SK-N-SH treated with all-trans-retinoic acid at 6 μM for 48 hours (cell line): ENCODE measurements around the gene FARS2.
A peak's percentile ranks its signal among the peaks of the same experiment; 100 is the strongest.

Source experiments
- ATAC-seq: fragments of 200-7000 bp; cut with Tn5 transposase; 3 replicates; pipeline ENCODE4 v1.9.1; 2020; ENCODE audit warnings: mild to moderate bottlenecking, moderate library complexity
- ARNTL ChIP-seq: fragments of 450-650 bp; formaldehyde crosslinking; IDR thresholded peaks from 2 replicates; pipeline ENCODE4 v1.5.0; 2020; ENCODE audit warnings: low read depth, mild to moderate bottlenecking, moderate library complexity, borderline replicate concordance
- CSDC2 ChIP-seq: fragments of 250-450 bp; sonication (Bioruptor Pico); IDR thresholded peaks from 2 replicates; pipeline ENCODE4 v1.5.0; 2020; ENCODE audit warnings: mild to moderate bottlenecking, moderate library complexity
- ESRRG ChIP-seq: fragments of 250-450 bp; sonication (Bioruptor Pico); IDR thresholded peaks from 2 replicates; pipeline ENCODE4 v1.6.1; 2021; ENCODE audit warnings: mild to moderate bottlenecking
- ISL1 ChIP-seq: fragments of 250-450 bp; sonication (Bioruptor Pico); IDR thresholded peaks from 2 replicates; pipeline ENCODE4 v2.1.2; 2022; ENCODE audit warnings: mild to moderate bottlenecking, moderate library complexity
- OSR1 ChIP-seq: fragments of 250-450 bp; sonication (Bioruptor Pico); IDR thresholded peaks from 2 replicates; pipeline ENCODE4 v1.8.0; 2022; ENCODE audit warnings: moderate library complexity, mild to moderate bottlenecking, inconsistent platforms
- PPARA ChIP-seq: fragments of 250-450 bp; sonication (Bioruptor Pico); IDR thresholded peaks from 2 replicates; pipeline ENCODE4 v1.5.0; 2020; ENCODE audit warnings: mild to moderate bottlenecking, borderline replicate concordance
- SNAI2 ChIP-seq: fragments of 250-450 bp; sonication (Bioruptor Pico); IDR thresholded peaks from 2 replicates; pipeline ENCODE4 v1.5.0; 2020; ENCODE audit warnings: mild to moderate bottlenecking, moderate library complexity
- TCF4 ChIP-seq: fragments of 250-450 bp; sonication (Bioruptor Pico); IDR thresholded peaks from 2 replicates; pipeline ENCODE4 v1.8.0; 2021; ENCODE audit warnings: mild to moderate bottlenecking, moderate library complexity, borderline replicate concordance
- TOX ChIP-seq: fragments of 250-450 bp; sonication (Bioruptor Pico); IDR thresholded peaks from 2 replicates; pipeline ENCODE4 v1.8.0; 2021; ENCODE audit warnings: mild to moderate bottlenecking, moderate library complexity, borderline replicate concordance
- ZC3H10 ChIP-seq: fragments of 250-450 bp; sonication (Bioruptor Pico); IDR thresholded peaks from 2 replicates; pipeline ENCODE4 v1.5.1; 2021; ENCODE audit warnings: mild to moderate bottlenecking, moderate library complexity
- ZFP3 ChIP-seq: fragments of 250-450 bp; sonication (Bioruptor Pico); IDR thresholded peaks from 2 replicates; pipeline ENCODE4 v1.5.0; 2020; ENCODE audit warnings: mild to moderate bottlenecking, moderate library complexity
- ZFP30 ChIP-seq: fragments of 450-650 bp; formaldehyde crosslinking; IDR thresholded peaks from 2 replicates; pipeline ENCODE4 v1.5.0; 2022; ENCODE audit warnings: mild to moderate bottlenecking, moderate library complexity
- ZNF565 ChIP-seq: fragments of 450-650 bp; formaldehyde crosslinking; conservative IDR thresholded peaks from 2 replicates; pipeline ENCODE4 v1.5.0; 2020; ENCODE audit warnings: low read depth, mild to moderate bottlenecking, moderate library complexity
- ZNF70 ChIP-seq: fragments of 450-650 bp; formaldehyde crosslinking; IDR thresholded peaks from 2 replicates; pipeline ENCODE4 v1.5.0; 2020; ENCODE audit warnings: mild to moderate bottlenecking, moderate library complexity
- ZNF8 ChIP-seq: fragments of 450-650 bp; formaldehyde crosslinking; IDR thresholded peaks from 2 replicates; pipeline ENCODE4 v1.5.0; 2020; ENCODE audit warnings: mild to moderate bottlenecking, moderate library complexity
- TF ChIP-seq, protein P1 (sequence below): fragments of 250-450 bp; sonication (Bioruptor Pico); IDR thresholded peaks from 2 replicates; pipeline ENCODE4 v1.5.1; 2020; ENCODE audit warnings: low read depth, mild to moderate bottlenecking, moderate library complexity
- TF ChIP-seq, protein P2 (sequence below): fragments of 250-450 bp; sonication (Bioruptor Pico); IDR thresholded peaks from 2 replicates; pipeline ENCODE4 v1.5.1; 2021; ENCODE audit warnings: mild to moderate bottlenecking, moderate library complexity
- TF ChIP-seq, protein P3 (sequence below): fragments of 250-450 bp; sonication (Bioruptor Pico); IDR thresholded peaks from 2 replicates; pipeline ENCODE4 v1.8.0; 2021; ENCODE audit warnings: low read depth, mild to moderate bottlenecking, moderate library complexity, borderline replicate concordance
- TF ChIP-seq, protein P4 (sequence below): fragments of 250-450 bp; sonication (Bioruptor Pico); IDR thresholded peaks from 2 replicates; pipeline ENCODE4 v1.5.0; 2020; ENCODE audit warnings: mild to moderate bottlenecking, moderate library complexity
- TF ChIP-seq, protein P5 (sequence below): fragments of 250-450 bp; sonication (Bioruptor Pico); IDR thresholded peaks from 2 replicates; pipeline ENCODE4 v1.8.0; 2020; ENCODE audit warnings: mild to moderate bottlenecking, moderate library complexity, borderline replicate concordance

FARS2 gene

DNA sequence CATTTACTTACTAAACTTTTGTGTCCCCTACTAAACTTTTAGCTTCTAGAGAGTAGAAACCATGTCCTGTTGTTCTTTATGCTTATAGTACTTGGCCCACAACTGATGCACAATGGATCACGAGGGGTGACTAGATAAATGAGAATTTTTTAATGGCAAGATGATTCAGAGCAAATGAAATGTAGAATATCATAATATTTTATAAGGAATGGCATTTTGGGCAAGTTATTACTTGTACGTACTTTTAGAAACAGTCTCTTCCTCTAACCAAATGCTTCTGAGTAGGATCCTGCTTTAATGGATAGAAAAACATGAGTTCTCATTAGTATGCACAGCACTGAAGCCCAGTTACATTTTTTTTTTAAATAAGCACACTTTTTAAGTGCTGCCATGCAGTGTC is 409.1 kb downstream of the FARS2 start:
- peak; percentile 52 for ATAC-seq

DNA sequence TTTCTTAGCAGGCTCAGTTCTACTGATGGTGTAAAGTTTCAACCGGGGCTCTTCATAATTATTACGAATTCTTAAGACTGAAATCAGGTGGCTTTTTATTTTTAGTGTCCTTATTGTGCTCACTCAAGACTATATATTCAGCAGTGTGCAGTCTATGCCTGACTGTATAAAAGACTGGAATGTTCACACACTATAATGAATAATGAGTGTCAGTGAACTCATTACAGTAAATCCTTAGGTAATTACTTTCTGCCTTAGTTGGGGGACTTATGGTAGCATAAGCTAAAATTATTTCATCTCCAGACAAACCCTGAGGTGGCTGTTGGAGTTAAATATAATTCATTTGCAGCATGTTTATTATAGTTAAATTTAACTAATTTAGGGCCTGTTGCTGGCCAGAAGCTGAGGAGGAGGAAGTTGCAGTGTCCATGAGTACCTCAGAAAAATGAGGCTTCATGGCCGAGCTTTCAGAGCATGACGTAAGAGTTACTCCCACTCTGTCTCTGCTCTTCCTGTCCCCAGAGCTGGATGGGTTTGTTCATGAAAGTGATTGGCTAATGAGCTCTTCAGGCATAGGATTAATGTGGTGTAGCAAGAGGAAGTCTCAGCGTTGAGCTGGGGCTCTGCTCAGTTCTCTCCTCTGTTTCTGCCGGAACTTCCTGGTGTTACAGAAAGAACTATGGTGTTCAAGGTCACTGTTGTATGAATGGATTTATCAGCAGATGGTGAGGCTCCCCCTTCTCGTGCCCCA is 409.7 kb downstream of the FARS2 start:
- TF ChIP-seq ESRRG, result no peak
- no peak for TF ChIP-seq ZFP30 (CRISPR knock-in tag)
- TF ChIP-seq, protein P1, sequence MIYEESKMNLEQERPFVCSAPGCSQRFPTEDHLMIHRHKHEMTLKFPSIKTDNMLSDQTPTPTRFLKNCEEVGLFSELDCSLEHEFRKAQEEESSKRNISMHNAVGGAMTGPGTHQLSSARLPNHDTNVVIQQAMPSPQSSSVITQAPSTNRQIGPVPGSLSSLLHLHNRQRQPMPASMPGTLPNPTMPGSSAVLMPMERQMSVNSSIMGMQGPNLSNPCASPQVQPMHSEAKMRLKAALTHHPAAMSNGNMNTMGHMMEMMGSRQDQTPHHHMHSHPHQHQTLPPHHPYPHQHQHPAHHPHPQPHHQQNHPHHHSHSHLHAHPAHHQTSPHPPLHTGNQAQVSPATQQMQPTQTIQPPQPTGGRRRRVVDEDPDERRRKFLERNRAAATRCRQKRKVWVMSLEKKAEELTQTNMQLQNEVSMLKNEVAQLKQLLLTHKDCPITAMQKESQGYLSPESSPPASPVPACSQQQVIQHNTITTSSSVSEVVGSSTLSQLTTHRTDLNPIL (CRISPR knock-in tag), result no peak
- TF ChIP-seq, protein P2, sequence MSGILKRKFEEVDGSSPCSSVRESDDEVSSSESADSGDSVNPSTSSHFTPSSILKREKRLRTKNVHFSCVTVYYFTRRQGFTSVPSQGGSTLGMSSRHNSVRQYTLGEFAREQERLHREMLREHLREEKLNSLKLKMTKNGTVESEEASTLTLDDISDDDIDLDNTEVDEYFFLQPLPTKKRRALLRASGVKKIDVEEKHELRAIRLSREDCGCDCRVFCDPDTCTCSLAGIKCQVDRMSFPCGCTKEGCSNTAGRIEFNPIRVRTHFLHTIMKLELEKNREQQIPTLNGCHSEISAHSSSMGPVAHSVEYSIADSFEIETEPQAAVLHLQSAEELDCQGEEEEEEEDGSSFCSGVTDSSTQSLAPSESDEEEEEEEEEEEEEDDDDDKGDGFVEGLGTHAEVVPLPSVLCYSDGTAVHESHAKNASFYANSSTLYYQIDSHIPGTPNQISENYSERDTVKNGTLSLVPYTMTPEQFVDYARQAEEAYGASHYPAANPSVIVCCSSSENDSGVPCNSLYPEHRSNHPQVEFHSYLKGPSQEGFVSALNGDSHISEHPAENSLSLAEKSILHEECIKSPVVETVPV (CRISPR knock-in tag), result no peak
- no peak for TF ChIP-seq ZNF8 (CRISPR knock-in tag)
- TF ChIP-seq, protein P3, sequence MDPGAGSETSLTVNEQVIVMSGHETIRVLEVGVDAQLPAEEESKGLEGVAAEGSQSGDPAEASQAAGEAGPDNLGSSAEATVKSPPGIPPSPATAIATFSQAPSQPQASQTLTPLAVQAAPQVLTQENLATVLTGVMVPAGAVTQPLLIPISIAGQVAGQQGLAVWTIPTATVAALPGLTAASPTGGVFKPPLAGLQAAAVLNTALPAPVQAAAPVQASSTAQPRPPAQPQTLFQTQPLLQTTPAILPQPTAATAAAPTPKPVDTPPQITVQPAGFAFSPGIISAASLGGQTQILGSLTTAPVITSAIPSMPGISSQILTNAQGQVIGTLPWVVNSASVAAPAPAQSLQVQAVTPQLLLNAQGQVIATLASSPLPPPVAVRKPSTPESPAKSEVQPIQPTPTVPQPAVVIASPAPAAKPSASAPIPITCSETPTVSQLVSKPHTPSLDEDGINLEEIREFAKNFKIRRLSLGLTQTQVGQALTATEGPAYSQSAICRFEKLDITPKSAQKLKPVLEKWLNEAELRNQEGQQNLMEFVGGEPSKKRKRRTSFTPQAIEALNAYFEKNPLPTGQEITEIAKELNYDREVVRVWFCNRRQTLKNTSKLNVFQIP, result no peak
- TF ChIP-seq PPARA, result no peak
- TF ChIP-seq ZC3H10 (CRISPR knock-in tag), result no peak
- TF ChIP-seq SNAI2 (CRISPR knock-in tag), result no peak
- TF ChIP-seq, protein P4, sequence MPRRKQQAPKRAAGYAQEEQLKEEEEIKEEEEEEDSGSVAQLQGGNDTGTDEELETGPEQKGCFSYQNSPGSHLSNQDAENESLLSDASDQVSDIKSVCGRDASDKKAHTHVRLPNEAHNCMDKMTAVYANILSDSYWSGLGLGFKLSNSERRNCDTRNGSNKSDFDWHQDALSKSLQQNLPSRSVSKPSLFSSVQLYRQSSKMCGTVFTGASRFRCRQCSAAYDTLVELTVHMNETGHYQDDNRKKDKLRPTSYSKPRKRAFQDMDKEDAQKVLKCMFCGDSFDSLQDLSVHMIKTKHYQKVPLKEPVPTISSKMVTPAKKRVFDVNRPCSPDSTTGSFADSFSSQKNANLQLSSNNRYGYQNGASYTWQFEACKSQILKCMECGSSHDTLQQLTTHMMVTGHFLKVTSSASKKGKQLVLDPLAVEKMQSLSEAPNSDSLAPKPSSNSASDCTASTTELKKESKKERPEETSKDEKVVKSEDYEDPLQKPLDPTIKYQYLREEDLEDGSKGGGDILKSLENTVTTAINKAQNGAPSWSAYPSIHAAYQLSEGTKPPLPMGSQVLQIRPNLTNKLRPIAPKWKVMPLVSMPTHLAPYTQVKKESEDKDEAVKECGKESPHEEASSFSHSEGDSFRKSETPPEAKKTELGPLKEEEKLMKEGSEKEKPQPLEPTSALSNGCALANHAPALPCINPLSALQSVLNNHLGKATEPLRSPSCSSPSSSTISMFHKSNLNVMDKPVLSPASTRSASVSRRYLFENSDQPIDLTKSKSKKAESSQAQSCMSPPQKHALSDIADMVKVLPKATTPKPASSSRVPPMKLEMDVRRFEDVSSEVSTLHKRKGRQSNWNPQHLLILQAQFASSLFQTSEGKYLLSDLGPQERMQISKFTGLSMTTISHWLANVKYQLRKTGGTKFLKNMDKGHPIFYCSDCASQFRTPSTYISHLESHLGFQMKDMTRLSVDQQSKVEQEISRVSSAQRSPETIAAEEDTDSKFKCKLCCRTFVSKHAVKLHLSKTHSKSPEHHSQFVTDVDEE (CRISPR knock-in tag), result no peak
- peak; percentile 14; the same call in 2 of the 3 replicates for ATAC-seq

More for the DNA sequence above, 409.1 kb downstream of the FARS2 start:
- no peak for TF ChIP-seq CSDC2
- TF ChIP-seq ISL1 (CRISPR knock-in tag), result no peak
- no peak for TF ChIP-seq ZC3H10 (CRISPR knock-in tag)
- no peak for TF ChIP-seq TCF4 (CRISPR knock-in tag)
- no peak for TF ChIP-seq ZNF565 (CRISPR knock-in tag)
- TF ChIP-seq ZFP3 (CRISPR knock-in tag), result no peak
- TF ChIP-seq, protein P5, sequence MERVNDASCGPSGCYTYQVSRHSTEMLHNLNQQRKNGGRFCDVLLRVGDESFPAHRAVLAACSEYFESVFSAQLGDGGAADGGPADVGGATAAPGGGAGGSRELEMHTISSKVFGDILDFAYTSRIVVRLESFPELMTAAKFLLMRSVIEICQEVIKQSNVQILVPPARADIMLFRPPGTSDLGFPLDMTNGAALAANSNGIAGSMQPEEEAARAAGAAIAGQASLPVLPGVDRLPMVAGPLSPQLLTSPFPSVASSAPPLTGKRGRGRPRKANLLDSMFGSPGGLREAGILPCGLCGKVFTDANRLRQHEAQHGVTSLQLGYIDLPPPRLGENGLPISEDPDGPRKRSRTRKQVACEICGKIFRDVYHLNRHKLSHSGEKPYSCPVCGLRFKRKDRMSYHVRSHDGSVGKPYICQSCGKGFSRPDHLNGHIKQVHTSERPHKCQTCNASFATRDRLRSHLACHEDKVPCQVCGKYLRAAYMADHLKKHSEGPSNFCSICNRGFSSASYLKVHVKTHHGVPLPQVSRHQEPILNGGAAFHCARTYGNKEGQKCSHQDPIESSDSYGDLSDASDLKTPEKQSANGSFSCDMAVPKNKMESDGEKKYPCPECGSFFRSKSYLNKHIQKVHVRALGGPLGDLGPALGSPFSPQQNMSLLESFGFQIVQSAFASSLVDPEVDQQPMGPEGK (CRISPR knock-in tag), result no peak
- TF ChIP-seq, protein P4 (CRISPR knock-in tag), result no peak
- no peak for TF ChIP-seq ARNTL (CRISPR knock-in tag)
- no peak for TF ChIP-seq TOX (CRISPR knock-in tag)
- TF ChIP-seq ZFP30 (CRISPR knock-in tag), result no peak
- TF ChIP-seq, protein P3, result no peak
- no peak for TF ChIP-seq ZNF70
- TF ChIP-seq ESRRG, result no peak
- TF ChIP-seq SNAI2 (CRISPR knock-in tag), result no peak
- TF ChIP-seq OSR1 (CRISPR knock-in tag), result no peak
- TF ChIP-seq, protein P1 (CRISPR knock-in tag), result no peak
- TF ChIP-seq PPARA, result no peak
- no peak for TF ChIP-seq ZNF8 (CRISPR knock-in tag)
